Right lobe of liver (tissue), 4 donors: ENCODE data around the gene RHOT1.

ENCODE experiments used
- CTCF ChIP-seq, 4 donors: fragments of 200-600 bp in 3 of 4; fragments of 450-650 bp in 1 of 4; IDR thresholded peaks; one replicate each; pipeline versions ENCODE4 v1.5.1 to v1.8.0; 2016 to 2022; ENCODE audit warnings: antibody characterized with exemption in 4 of 4, mild to moderate bottlenecking in 2 of 4
- POLR2A ChIP-seq: fragments of 450-650 bp; IDR thresholded peaks from one replicate; pipeline ENCODE4 v1.6.1; 2017; ENCODE audit warnings: antibody characterized with exemption, mild to moderate bottlenecking
- donor health status: DM: no; HTN: no; CAD: no.
- donor health status: DM: no; HTN: no; CAD: no.
- donor health status: DM: no; HTN: yes; CAD: no.

GRCh38 chr17:32185875-32186274 is 43.6 kb downstream of the RHOT1 start:
- TF ChIP-seq CTCF (IDR thresholded peaks at IDR 0.05) (no peak), POLR2A (no peak)
